Astrocyte of the spinal cord (primary cell): Measurements from ENCODE around the gene TNNI2.
A peak's percentile ranks its signal among the peaks of the same experiment; 100 is the strongest.

Experiments
- DNase-seq: peaks from one replicate; pipeline ENCODE4 v3.0.0; 2011; ENCODE audit warnings: low read depth, low spot score
- H3K4me3 ChIP-seq: 2 replicates; pipeline ENCODE4 v1.5.1; 2011; ENCODE audit warnings: low read depth, mild to moderate bottlenecking, low read length, moderate library complexity
- CTCF ChIP-seq: IDR thresholded peaks from 2 replicates; pipeline ENCODE4 v1.5.1; 2012; ENCODE audit warnings: low read depth, mild to moderate bottlenecking, low read length, inconsistent platforms
- in situ Hi-C: cut with HindIII; loops from 2 replicates; pipeline ENCODE4 v1.10.0; 2017; ENCODE audit warnings: low sequenced_read_pairs

Gene TNNI2

GRCh38 chr11:1829039-1829820 lies 9.6 kb upstream of the TNNI2 start:
- H3K4me3 ChIP-seq, result no peak overlapping the region
- in situ Hi-C loops, result no loop called here
- peak; percentile 69 for DNase-seq
- TF ChIP-seq CTCF, result no peak

- H3K4me3 ChIP-seq, result no peak overlapping the region
- no peak for TF ChIP-seq CTCF
- DNase-seq, result no peak
- in situ Hi-C loops, result no loop called here
Measured at GRCh38 chr11:1830004-1830321, 8.8 kb upstream of the TNNI2 start.

- in situ Hi-C loops, result no loop called here
- H3K4me3 ChIP-seq, result no peak overlapping the region
- TF ChIP-seq CTCF, result no peak
- DNase-seq, result peak; percentile 63
Measured at GRCh38 chr11:1830322-1831223, 8.2 kb upstream of the TNNI2 start.

- no peak overlapping the region for H3K4me3 ChIP-seq
- no peak for DNase-seq
- TF ChIP-seq CTCF, result no peak
- in situ Hi-C loops, result no loop called here
Measured at GRCh38 chr11:1831338-1832210, 7.2 kb upstream of the TNNI2 start.

GRCh38 chr11:1832211-1832919 lies 6.4 kb upstream of the TNNI2 start:
- in situ Hi-C loops, result no loop called here
- TF ChIP-seq CTCF, result peak; percentile 87
- no peak overlapping the region for H3K4me3 ChIP-seq
- peak; percentile 14 for DNase-seq

GRCh38 chr11:1832920-1833295 lies 5.9 kb upstream of the TNNI2 start:
- DNase-seq, result no peak
- H3K4me3 ChIP-seq, result no peak overlapping the region
- in situ Hi-C loops, result no loop called here
- no peak for TF ChIP-seq CTCF
